H9 (cell line): ENCODE results near the gene NAPSA. TPM values are rescaled to one million over a fixed set of nuclear protein-coding genes. Genes with fewer than 3 reads are reported as not detected.
"Not testable (repeated sequence)": the region's sequence is repeated elsewhere in the genome, so short reads cannot be mapped to it uniquely, and the experiment has no call there.

Source experiments
- DNase-seq: peaks from one replicate; pipeline ENCODE4 v3.0.0-alpha.2; 2017
- H2AFZ ChIP-seq: one replicate; pipeline ENCODE4 v1.6.1; 2013; ENCODE audit warnings: mild to moderate bottlenecking, low read length, control low read depth, moderate library complexity
- H2AK5ac ChIP-seq: 2 replicates; pipeline ENCODE4 v1.6.1; 2013; ENCODE audit warnings: low read length, control low read depth, mixed read lengths; ENCODE audit not compliant: insufficient read length
- H2BK120ac ChIP-seq: one replicate; pipeline ENCODE4 v1.6.1; 2013; ENCODE audit warnings: low read depth, mild to moderate bottlenecking, low read length, control low read depth, inconsistent platforms; ENCODE audit not compliant: poor library complexity, severe bottlenecking
- H2BK12ac ChIP-seq: 2 replicates; pipeline ENCODE4 v1.6.1; 2013; ENCODE audit warnings: low read length, control low read depth, mixed read lengths, low read depth; ENCODE audit not compliant: insufficient read length
- H2BK15ac ChIP-seq: 2 replicates; pipeline ENCODE4 v1.6.1; 2013; ENCODE audit warnings: low read depth, low read length, control low read depth
- H2BK20ac ChIP-seq: one replicate; pipeline ENCODE4 v1.6.1; 2013; ENCODE audit warnings: low read depth, mild to moderate bottlenecking, low read length, control low read depth, inconsistent platforms; ENCODE audit not compliant: poor library complexity, severe bottlenecking
- H2BK5ac ChIP-seq: 2 replicates; pipeline ENCODE4 v1.6.1; 2013; ENCODE audit warnings: low read length, control low read depth, mixed read lengths; ENCODE audit not compliant: insufficient read length
- H3K14ac ChIP-seq: 2 replicates; pipeline ENCODE4 v1.6.1; 2013; ENCODE audit warnings: low read length, control low read depth; ENCODE audit not compliant: insufficient read depth
- H3K18ac ChIP-seq: 2 replicates; pipeline ENCODE4 v1.6.1; 2013; ENCODE audit warnings: low read depth, mild to moderate bottlenecking, mixed read lengths, low read length, control low read depth; ENCODE audit not compliant: insufficient read length
- H3K23ac ChIP-seq: 2 replicates; pipeline ENCODE4 v1.6.1; 2013; ENCODE audit warnings: low read length, control low read depth, mixed read lengths, low read depth; ENCODE audit not compliant: insufficient read length
- H3K23me2 ChIP-seq: 2 replicates; pipeline ENCODE4 v1.6.1; 2013; ENCODE audit warnings: low read depth, mild to moderate bottlenecking, mixed read lengths, low read length, control low read depth; ENCODE audit not compliant: insufficient read length, poor library complexity, severe bottlenecking
- H3K27ac ChIP-seq: 2 replicates; pipeline ENCODE4 v1.5.1; 2013; ENCODE audit warnings: low read length, control low read depth, mixed read lengths, low read depth; ENCODE audit not compliant: insufficient read length
- H3K27me3 ChIP-seq: 2 replicates; pipeline ENCODE4 v1.6.1; 2013; ENCODE audit warnings: low read length, control low read depth, inconsistent platforms; ENCODE audit not compliant: insufficient read depth
- H3K4ac ChIP-seq: 2 replicates; pipeline ENCODE4 v1.6.1; 2013; ENCODE audit warnings: low read depth, mild to moderate bottlenecking, control low read depth, inconsistent platforms, low read length, moderate library complexity
- H3K4me1 ChIP-seq: 2 replicates; pipeline ENCODE4 v1.6.1; 2013; ENCODE audit warnings: low read length, control low read depth, inconsistent platforms; ENCODE audit not compliant: insufficient read depth
- H3K4me2 ChIP-seq: 2 replicates; pipeline ENCODE4 v1.6.1; 2013; ENCODE audit warnings: low read length, control low read depth, mixed read lengths; ENCODE audit not compliant: insufficient read length, insufficient read depth
- H3K56ac ChIP-seq: 2 replicates; pipeline ENCODE4 v1.6.1; 2013; ENCODE audit warnings: low read depth, mild to moderate bottlenecking, mixed read lengths, low read length, control low read depth; ENCODE audit not compliant: insufficient read length
- H3K79me1 ChIP-seq: 2 replicates; pipeline ENCODE4 v1.6.1; 2013; ENCODE audit warnings: low read depth, mild to moderate bottlenecking, moderate library complexity, low read length, control low read depth, inconsistent platforms; ENCODE audit not compliant: insufficient read depth, poor library complexity, severe bottlenecking
- H3K79me2 ChIP-seq: 2 replicates; pipeline ENCODE4 v1.6.1; 2013; ENCODE audit warnings: low read length, control low read depth, inconsistent platforms; ENCODE audit not compliant: insufficient read depth
- H3K9ac ChIP-seq: 2 replicates; pipeline ENCODE4 v1.6.1; 2013; ENCODE audit warnings: low read length, control low read depth, mixed read lengths; ENCODE audit not compliant: insufficient read length; ENCODE audit errors: extremely low read depth
- H3K9me3 ChIP-seq: one replicate; pipeline ENCODE4 v1.6.1; 2013; ENCODE audit warnings: low read depth, low read length, inconsistent platforms; ENCODE audit not compliant: control insufficient read depth
- H3T11ph ChIP-seq: one replicate; pipeline ENCODE4 v1.6.1; 2013; ENCODE audit warnings: mild to moderate bottlenecking, low read length, control low read depth, inconsistent platforms
- H4K20me1 ChIP-seq: one replicate; pipeline ENCODE4 v1.6.1; 2013; ENCODE audit not compliant: control insufficient read depth, insufficient read length, insufficient read depth
- H4K5ac ChIP-seq: 2 replicates; pipeline ENCODE4 v1.6.1; 2013; ENCODE audit warnings: low read depth, mild to moderate bottlenecking, mixed read lengths, low read length, control low read depth; ENCODE audit not compliant: insufficient read length
- H4K8ac ChIP-seq: replicated peaks from 2 replicates; pipeline ENCODE4 v1.6.1; 2013; ENCODE audit warnings: low read length, control low read depth, mixed read lengths, low read depth; ENCODE audit not compliant: insufficient read length
- H4K91ac ChIP-seq: 2 replicates; pipeline ENCODE4 v1.6.1; 2013; ENCODE audit warnings: low read depth, mild to moderate bottlenecking, moderate library complexity, mixed read lengths, low read length, control low read depth; ENCODE audit not compliant: insufficient read length
- H3K27ac Mint-ChIP-seq, 3 experiments: 2 replicates in 2 of 3; 3 replicates in 1 of 3; pipeline ENCODE4 v1.8.0; 2020 to 2021; ENCODE audit warnings: mixed read lengths in 3 of 3, mild to moderate bottlenecking in 1 of 3, moderate library complexity in 1 of 3
- H3K27me3 Mint-ChIP-seq: 2 replicates; pipeline ENCODE4 v1.8.0; 2021; ENCODE audit warnings: low read depth, mild to moderate bottlenecking, moderate library complexity, mixed read lengths
- H3K36me3 Mint-ChIP-seq, 3 experiments: 2 replicates in 2 of 3; 3 replicates in 1 of 3; pipeline ENCODE4 v1.8.0; 2020 to 2021; ENCODE audit warnings: low read depth in 3 of 3, mixed read lengths in 3 of 3; ENCODE audit not compliant: insufficient read depth in 1 of 3
- H3K4me1 Mint-ChIP-seq, 2 experiments: 2 replicates each; pipeline ENCODE4 v1.8.0; 2020; ENCODE audit warnings: mixed read lengths in 2 of 2
- H3K4me3 Mint-ChIP-seq, 2 experiments: 2 replicates in 1 of 2; 3 replicates in 1 of 2; pipeline ENCODE4 v1.8.0; 2020 to 2021; ENCODE audit warnings: mild to moderate bottlenecking in 2 of 2, mixed read lengths in 2 of 2, moderate library complexity in 1 of 2
- H3K9me3 Mint-ChIP-seq, 2 experiments: 2 replicates in 1 of 2; 3 replicates in 1 of 2; pipeline ENCODE4 v1.8.0; 2020; ENCODE audit warnings: mild to moderate bottlenecking in 2 of 2, mixed read lengths in 2 of 2, moderate library complexity in 1 of 2
- WGBS: extraction: QIAGEN DNeasy Blood & Tissue Kit; methylation state at CpG from one replicate; pipeline ENCODE4 v1.1.7; 2013; ENCODE audit warnings: missing lambda C conversion rate, low lambda C conversion rate, mixed read lengths; ENCODE audit not compliant: insufficient read length; ENCODE audit errors: extremely low coverage; 5-methylcytosine and 5-hydroxymethylcytosine counted together
- total RNA-seq: library from RNA; stranded (reverse); gene quantifications from 2 replicates; pipeline ENCODE4 v1.2.1, GENCODE V29; 2021
- TF ChIP-seq, protein P1 (sequence below): fragments of 200-600 bp; sonication (generic); conservative IDR thresholded peaks from 3 replicates; pipeline ENCODE4 v1.8.0; 2021; ENCODE audit warnings: antibody characterized with exemption, mild to moderate bottlenecking

Gene NAPSA
- total RNA-seq, 1 experiment from 2014 or later = 0.44 TPM

DNA sequence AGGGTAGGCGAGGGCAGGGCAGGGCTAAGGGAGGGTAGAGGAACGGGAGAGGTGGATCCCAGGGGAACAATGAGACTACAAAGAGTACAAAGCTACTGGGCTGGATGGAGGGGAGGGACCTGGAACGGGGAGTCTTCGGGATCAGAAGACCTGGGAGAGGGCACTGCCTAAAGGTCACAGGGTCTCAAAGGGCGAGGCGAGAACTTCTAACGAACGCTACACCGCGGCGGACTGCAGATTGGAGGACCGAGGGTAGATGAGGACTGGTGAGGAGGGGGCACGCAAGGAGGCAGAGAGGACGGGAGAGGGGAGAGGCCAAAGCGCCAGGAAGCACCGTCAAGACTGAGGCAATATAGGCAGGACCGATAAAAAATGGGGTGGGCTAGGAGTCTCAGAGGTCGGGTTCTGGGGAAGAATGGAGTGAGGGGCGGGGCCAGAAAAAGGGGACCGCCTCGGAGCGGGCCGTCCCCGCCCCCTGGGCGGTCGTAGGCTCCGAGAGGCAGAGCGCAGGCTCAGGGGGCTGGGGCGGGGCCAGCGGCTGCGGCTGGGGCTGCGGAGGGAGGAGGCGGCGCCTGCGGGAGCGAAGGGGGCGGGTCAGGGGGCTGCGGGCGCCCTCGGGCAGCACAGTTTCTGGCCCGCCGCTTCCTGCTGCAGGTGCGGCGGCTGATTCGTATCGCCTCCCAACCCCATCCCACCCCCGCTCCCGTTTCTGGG, 34.9 kb downstream of the NAPSA start:
- Mint-ChIP-seq H3K9me3 (peaks cover 3 to 12% of the 10 kb centered on the region in 2 experiments; a peak in 3 of 5 replicates), H3K4me1 (peaks cover 48 to 53% of the 10 kb centered on the region in 2 experiments), H3K27me3 (peaks cover 31% of the 10 kb centered on the region), H3K36me3 (no peaks in the 10 kb centered on the region; a peak in 1 of 7 replicates), H3K4me3 (peak overlapping the region; percentile 89 to 94), H3K27ac (peak overlapping the region; percentile 94 to 99 (median 97))
- Histone ChIP-seq H2BK12ac (no peak overlapping the region), H3K79me1 (no peaks in the 10 kb centered on the region), H3K9ac (peak overlapping the region; percentile 36), H4K8ac (no peak overlapping the region), H3T11ph (no peak overlapping the region), H2BK15ac (no peak overlapping the region), H4K91ac (no peak overlapping the region), H3K9me3 (no peaks in the 10 kb centered on the region), H3K27ac (no peak overlapping the region), H2BK120ac (no peak overlapping the region), H4K5ac (no peak overlapping the region), H3K23ac (no peak overlapping the region), H3K14ac (peak overlapping the region; percentile 74; the same call in 1 of the 2 replicates), H3K27me3 (peaks cover 8% of the 10 kb centered on the region; the same call in 1 of the 2 replicates), H3K79me2 (no peaks in the 10 kb centered on the region), H4K20me1 (no peaks in the 10 kb centered on the region), H2AK5ac (no peak overlapping the region), H3K4ac (no peak overlapping the region), H3K4me1 (peaks cover 6% of the 10 kb centered on the region; the same call in 1 of the 2 replicates), H3K23me2 (peaks cover 31% of the 10 kb centered on the region), H3K18ac (peak overlapping the region; percentile 54), H3K56ac (no peak overlapping the region), H3K4me2 (peak overlapping the region; percentile 94), H2AFZ (no peak overlapping the region), H2BK5ac (no peak overlapping the region), H2BK20ac (no peak overlapping the region)
- TF ChIP-seq, protein P1, sequence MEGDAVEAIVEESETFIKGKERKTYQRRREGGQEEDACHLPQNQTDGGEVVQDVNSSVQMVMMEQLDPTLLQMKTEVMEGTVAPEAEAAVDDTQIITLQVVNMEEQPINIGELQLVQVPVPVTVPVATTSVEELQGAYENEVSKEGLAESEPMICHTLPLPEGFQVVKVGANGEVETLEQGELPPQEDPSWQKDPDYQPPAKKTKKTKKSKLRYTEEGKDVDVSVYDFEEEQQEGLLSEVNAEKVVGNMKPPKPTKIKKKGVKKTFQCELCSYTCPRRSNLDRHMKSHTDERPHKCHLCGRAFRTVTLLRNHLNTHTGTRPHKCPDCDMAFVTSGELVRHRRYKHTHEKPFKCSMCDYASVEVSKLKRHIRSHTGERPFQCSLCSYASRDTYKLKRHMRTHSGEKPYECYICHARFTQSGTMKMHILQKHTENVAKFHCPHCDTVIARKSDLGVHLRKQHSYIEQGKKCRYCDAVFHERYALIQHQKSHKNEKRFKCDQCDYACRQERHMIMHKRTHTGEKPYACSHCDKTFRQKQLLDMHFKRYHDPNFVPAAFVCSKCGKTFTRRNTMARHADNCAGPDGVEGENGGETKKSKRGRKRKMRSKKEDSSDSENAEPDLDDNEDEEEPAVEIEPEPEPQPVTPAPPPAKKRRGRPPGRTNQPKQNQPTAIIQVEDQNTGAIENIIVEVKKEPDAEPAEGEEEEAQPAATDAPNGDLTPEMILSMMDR = no peak
- peak; percentile 96 for DNase-seq
- no CpG with 5 or more reads among the region's 48 CpGs for WGBS

DNA sequence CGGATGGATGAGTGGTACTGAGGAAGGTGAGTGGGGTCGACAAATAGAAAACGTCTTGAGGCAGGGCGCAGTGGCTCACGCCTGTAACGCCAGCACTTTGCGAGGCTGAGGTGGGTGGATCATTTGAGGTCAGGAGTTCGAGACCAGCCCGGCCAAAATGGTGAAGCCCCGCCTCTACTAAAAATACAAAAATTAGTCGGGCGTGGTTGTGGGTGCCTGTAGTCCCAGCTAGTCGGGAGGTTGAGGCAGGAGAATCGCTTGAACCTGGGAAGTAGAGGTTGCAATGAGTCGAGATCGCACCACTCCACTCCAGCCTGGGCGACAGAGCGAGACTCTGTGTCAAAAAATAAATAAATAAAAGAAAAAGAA, 35.5 kb downstream of the NAPSA start:
- DNase-seq, H2BK5ac ChIP-seq, H2BK15ac ChIP-seq, H2BK20ac ChIP-seq, H2AK5ac ChIP-seq, H2BK120ac ChIP-seq, H3T11ph ChIP-seq, H3K4ac ChIP-seq, H3K56ac ChIP-seq, H4K8ac ChIP-seq, H4K20me1 ChIP-seq, H2BK12ac ChIP-seq, H3K79me1 ChIP-seq, H3K4me1 ChIP-seq, H3K36me3 Mint-ChIP-seq, H3K9me3 Mint-ChIP-seq, H3K27me3 ChIP-seq, H4K91ac ChIP-seq, H3K23ac ChIP-seq, H4K5ac ChIP-seq, H3K79me2 ChIP-seq, H3K27ac ChIP-seq, H2AFZ ChIP-seq, H3K9me3 ChIP-seq: not testable (repeated sequence)
- Mint-ChIP-seq H3K4me1 (peaks cover 46 to 52% of the 10 kb centered on the region in 2 experiments), H3K27ac (peak overlapping the region; percentile 90 to 100 (median 95)), H3K4me3 (peak overlapping the region; percentile 89 to 92), H3K27me3 (peaks cover 25% of the 10 kb centered on the region)
- WGBS = no CpG with 5 or more reads among the region's 18 CpGs
- Histone ChIP-seq H3K18ac (peak overlapping the region; percentile 68), H3K14ac (0 out of 2 replicates have a peak overlapping the region, but pooled peaks have one; percentile 59), H3K4me2 (peak overlapping the region; percentile 94), H3K23me2 (peaks cover 31% of the 10 kb centered on the region), H3K9ac (peak overlapping the region; percentile 31)
